Astrocyte of the cerebellum (primary cell): ENCODE results near the gene BAK1.

Experiments used
- DNase-seq: peaks from one replicate; pipeline ENCODE4 v3.0.0-alpha.2; 2011; ENCODE audit warnings: low read depth
- H3K4me3 ChIP-seq: 2 replicates; pipeline ENCODE4 v1.5.1; 2011; ENCODE audit warnings: mild to moderate bottlenecking, low read depth, low read length, moderate library complexity
- CTCF ChIP-seq: IDR thresholded peaks from 2 replicates; pipeline ENCODE4 v1.5.1; 2012; ENCODE audit warnings: low read length, low read depth, moderate library complexity, mild to moderate bottlenecking; ENCODE audit errors: missing control alignments
- in situ Hi-C: cut with HindIII; loops from 2 replicates; pipeline ENCODE4 v1.10.0; 2017; ENCODE audit warnings: low sequenced_read_pairs

Gene BAK1

GRCh38 chr6:33587529-33587928 lies 7.5 kb upstream of the BAK1 start:
- in situ Hi-C loops = loop anchor here (5.0 to 10.0 kb wide), 2 partner anchors 75 to 177 kb away; no protein-coding TSS in a partner anchor
- no peak for DNase-seq
- TF ChIP-seq CTCF = no peak
- H3K4me3 ChIP-seq = no peak overlapping the region

- DNase-seq = no peak
- no peak for TF ChIP-seq CTCF
- in situ Hi-C loops = loop anchor here (5.0 to 10.0 kb wide), 2 partner anchors 76 to 179 kb away; no protein-coding TSS in a partner anchor
- no peak overlapping the region for H3K4me3 ChIP-seq
Observed at GRCh38 chr6:33586108-33586640, 6.1 kb upstream of the BAK1 start.

GRCh38 chr6:33585403-33586107 lies 5.5 kb upstream of the BAK1 start:
- TF ChIP-seq CTCF = peak; percentile 97
- peak; percentile 33 for DNase-seq
- H3K4me3 ChIP-seq = no peak overlapping the region
- in situ Hi-C loops = loop anchor here (5.0 to 10.0 kb wide), 2 partner anchors 77 to 179 kb away; no protein-coding TSS in a partner anchor

DNA sequence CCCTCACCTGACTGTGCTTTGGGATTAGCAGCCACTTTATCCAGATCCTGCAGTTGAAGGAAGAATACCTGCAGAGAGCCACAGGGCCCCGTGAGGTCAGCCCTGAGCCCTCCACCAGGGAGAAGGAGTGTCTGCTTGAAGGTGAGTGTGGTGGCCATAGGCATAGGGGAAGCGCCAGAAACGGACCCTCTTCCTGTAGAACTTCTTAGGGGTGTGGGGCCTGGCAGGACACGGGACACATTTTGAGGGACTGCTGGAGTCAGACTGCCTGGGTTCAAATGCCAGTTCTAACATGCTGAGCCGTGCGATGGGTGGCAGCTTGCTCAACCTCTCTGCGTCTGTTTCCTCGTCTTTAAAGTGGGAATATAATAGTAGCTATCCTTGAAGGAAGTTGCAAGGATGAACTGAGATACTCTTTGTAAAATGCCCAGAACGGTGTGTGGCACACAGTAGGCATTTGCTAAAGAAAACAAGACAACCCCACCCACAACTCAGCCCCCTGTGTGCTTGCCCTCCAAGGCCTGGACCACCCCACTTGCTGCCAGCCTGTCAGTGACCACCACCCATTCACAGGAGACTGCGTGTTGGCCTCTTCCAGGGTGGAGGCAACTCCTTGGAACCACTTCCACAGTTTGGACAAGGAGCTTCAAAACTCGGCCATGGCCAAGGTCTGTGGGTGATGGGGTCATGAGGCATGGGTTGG lies 4.8 kb upstream of the BAK1 start:
- in situ Hi-C loops = loop anchor here (5.0 to 10.0 kb wide), 2 partner anchors 77 to 180 kb away; no protein-coding TSS in a partner anchor
- no peak for DNase-seq
- no peak for TF ChIP-seq CTCF
- no peak overlapping the region for H3K4me3 ChIP-seq

DNA sequence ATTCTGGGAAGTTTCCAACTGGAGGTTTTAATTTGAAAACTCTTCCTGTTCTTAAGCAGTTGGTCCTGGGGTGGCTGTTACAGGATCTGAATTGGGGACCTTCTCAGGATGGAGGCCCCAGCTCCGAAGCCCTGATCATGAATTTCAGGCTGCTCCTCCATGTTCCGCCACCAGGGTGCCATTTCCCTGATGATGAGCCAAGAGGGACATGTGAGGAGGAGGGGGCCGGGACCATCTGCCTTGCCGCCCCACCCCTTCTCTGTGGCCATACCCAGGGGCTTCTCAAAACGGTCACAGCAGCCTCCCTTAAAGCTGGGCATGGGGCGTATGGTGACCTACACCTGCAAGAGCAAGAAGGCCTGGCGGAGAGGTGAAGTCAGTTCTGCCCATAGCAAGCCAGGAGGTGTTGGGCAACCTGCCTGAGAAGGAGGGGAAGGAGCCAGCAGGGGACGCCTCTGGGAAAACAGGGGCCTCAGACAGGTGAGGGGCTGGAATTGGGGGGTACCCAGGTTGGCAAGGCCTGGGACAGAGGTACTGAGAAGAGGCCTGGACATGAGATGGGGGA lies 3.6 kb upstream of the BAK1 start:
- peak; percentile 51 for TF ChIP-seq CTCF
- in situ Hi-C loops = loop anchor here (10.0 kb wide), 1 partner anchor 181 kb away; no protein-coding TSS in a partner anchor
- DNase-seq = no peak
- no peak overlapping the region for H3K4me3 ChIP-seq

DNA sequence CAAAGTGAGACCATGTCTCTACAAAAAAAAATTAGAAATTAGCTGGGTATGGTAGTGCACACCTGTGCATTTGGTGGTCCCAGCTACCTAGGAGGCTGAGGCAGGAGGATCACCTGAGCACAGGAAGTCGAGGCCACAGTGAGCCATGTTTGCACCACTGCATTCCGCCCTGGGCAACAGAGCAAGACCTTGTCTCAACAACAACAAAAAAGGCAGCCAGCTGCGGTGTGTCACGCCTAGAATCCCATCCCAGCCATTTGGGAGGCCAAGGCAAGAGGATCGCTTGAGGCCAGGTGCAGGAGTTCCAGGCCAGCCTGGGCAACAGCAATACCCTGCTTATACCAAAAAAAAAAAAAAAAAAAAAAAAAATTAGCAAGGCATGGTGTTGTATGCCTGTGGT lies 1.1 kb upstream of the BAK1 start:
- no peak for TF ChIP-seq CTCF
- DNase-seq = no peak
- in situ Hi-C loops = loop anchor here (10.0 kb wide), 1 partner anchor 184 kb away; no protein-coding TSS in a partner anchor
- H3K4me3 ChIP-seq = no peak overlapping the region
